Esophagus muscularis mucosa (tissue), 4 donors: ENCODE data around the gene ACVRL1.

Experiments used
- EP300 ChIP-seq: sonication (generic); formaldehyde crosslinking; IDR thresholded peaks from one replicate; pipeline ENCODE4 v1.6.1; 2017; ENCODE audit warnings: antibody characterized with exemption
- POLR2A ChIP-seq: fragments of 450-650 bp; IDR thresholded peaks from one replicate; pipeline ENCODE4 v1.6.1; 2017; ENCODE audit warnings: antibody characterized with exemption, moderate library complexity, mild to moderate bottlenecking, low read depth
- POLR2AphosphoS5 ChIP-seq, 2 donors: sonication (generic); formaldehyde crosslinking; IDR thresholded peaks; one replicate each; pipeline ENCODE4 v1.6.1; 2017; ENCODE audit warnings: antibody characterized with exemption in 2 of 2
- TF ChIP-seq, protein P1 (sequence below), 3 experiments: fragments of 200-600 bp in 2 of 3; fragments of 450-650 bp in 1 of 3; sonication (generic) in 2 of 3; IDR thresholded peaks; one replicate each; pipeline ENCODE4 v1.5.1; 2017 to 2019; ENCODE audit warnings: antibody characterized with exemption in 3 of 3, mild to moderate bottlenecking in 2 of 3, moderate library complexity in 1 of 3

DNA sequence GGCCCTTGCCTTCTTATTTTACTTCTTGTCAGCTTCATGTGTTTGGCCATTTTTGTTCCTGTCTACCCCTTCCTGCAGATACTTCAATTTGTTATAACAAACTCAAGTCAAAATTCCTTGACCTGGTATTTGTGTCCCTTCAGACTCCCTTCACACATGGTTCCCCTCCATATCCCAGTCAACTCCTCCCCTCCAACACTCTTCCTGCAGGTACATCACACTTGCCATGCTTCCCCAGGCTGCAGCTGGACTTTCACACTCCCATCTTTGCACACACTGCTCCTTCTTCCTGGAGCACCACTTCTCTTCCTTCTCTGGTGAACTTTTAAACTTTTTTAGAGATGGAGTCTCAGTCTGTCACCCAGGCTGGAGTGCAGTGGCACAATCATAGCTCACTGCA, 39.9 kb upstream of the ACVRL1 start:
- TF ChIP-seq, protein P1, sequence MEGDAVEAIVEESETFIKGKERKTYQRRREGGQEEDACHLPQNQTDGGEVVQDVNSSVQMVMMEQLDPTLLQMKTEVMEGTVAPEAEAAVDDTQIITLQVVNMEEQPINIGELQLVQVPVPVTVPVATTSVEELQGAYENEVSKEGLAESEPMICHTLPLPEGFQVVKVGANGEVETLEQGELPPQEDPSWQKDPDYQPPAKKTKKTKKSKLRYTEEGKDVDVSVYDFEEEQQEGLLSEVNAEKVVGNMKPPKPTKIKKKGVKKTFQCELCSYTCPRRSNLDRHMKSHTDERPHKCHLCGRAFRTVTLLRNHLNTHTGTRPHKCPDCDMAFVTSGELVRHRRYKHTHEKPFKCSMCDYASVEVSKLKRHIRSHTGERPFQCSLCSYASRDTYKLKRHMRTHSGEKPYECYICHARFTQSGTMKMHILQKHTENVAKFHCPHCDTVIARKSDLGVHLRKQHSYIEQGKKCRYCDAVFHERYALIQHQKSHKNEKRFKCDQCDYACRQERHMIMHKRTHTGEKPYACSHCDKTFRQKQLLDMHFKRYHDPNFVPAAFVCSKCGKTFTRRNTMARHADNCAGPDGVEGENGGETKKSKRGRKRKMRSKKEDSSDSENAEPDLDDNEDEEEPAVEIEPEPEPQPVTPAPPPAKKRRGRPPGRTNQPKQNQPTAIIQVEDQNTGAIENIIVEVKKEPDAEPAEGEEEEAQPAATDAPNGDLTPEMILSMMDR (IDR thresholded peaks at IDR 0.05): no peak
- TF ChIP-seq POLR2AphosphoS5 (IDR thresholded peaks at IDR 0.05) (no peak), POLR2A (no peak), EP300 (no peak)
